Measurements from ENCODE around the gene POLR1G.
"Not testable (repeated sequence)": the region's sequence is repeated elsewhere in the genome, so short reads cannot be mapped to it uniquely, and the experiment has no call there.

The POLR1G gene

GRCh38 chr19:45395821-45396617 lies 10.4 kb upstream of the POLR1G start:
- DNase-seq (ENCODE audit: low read depth in 2 of 2), result no peak

DNA sequence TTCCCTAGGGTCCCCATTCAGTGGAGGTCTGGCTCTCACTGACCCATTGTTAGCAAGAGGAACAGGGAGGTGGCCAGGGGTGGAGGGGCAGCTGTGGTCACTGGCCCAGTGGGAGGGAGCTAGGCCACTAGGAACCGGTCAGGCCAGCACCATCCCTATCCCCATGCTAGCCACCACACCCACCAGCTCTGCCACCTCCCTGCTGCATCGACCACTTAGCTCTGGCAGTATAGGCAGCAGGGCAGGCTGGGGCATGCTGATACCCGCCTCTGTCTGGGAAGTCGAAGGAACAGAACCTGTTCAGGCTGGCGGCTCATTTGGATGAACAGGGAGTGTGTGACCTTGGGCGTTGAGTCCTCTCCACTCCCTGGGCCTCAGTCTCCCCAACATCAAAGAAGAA lies 6.3 kb upstream of the POLR1G start:
- no peak for DNase-seq (ENCODE audit: low read depth in 2 of 2)

DNA sequence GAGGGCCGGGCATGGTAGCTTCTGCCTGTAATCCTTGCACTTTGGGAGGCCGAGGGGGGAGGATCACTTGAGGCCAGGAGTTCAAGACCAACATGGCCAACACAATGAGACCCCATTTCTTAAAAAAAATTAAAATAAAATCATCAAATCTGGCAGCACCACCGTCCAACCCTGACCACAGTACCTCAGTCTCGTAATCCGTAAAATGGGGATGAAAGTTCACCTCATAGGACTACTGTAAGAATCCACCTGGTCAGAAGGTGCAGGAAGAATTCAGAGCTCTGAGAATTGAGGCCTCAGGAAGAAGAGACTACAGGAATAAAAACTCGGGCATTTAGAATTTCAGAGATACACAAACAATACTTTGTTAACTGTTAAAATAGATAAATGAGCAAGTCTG lies 4.6 kb upstream of the POLR1G start:
- DNase-seq (ENCODE audit: low read depth in 2 of 2), result no peak

DNA sequence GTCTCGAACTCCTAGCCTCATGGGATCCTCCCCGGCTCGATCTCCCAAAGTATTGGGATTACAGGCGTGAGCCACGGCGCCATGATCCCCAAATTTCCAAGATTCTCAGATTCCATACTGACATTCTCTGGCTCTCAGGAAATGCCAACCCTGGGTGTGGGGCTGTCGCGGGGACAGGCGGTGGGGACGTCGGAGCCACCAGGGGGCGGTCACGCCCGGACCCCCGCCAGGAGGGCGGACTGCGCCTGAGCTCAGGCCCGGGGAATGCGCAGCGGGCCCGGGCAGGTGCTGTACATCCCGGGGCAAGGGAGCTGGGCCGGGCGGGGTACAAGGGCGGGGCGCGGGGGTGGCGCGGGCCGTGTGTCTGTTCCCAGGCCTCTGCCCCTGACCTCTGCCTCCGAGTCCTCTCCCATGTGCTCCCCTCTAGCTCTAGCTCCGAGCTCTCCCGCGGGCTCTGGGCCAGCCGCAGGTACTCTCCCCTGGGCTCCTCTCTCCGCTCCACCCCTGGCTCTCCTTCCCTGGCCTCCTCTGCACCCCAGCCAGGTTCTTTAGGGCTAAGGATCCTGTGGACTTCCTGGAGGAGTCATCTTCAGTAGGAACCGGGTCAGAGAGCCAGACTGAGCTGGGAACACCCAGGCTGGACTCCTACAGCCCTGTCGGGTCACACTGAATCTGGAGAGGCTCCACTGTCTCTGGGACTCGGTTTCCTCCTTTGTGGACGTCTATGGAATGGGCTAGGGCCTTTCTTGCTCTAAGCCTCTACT lies 4.0 kb upstream of the POLR1G start:
- DNase-seq (ENCODE audit: low read depth in 2 of 2), result no peak

DNA sequence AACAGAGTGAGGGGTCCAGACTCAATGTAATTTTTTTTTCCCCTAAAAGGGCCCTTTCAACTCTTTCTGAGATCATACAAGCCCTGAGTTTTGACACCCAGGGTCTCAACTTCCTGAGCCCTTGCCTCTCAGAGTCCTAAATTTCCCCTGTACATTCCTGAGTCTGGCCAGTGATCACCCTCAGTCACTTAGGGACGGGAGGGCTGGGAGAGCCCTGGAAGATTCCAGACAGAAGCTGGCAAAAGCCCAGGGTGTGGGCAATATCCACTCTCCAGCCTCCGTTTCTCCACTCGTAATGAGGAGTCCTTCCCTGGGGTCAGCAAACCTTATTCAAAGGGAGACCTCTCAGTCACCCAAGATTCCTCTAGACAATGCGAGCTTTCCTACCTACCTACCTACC lies 3.2 kb upstream of the POLR1G start:
- DNase-seq (ENCODE audit: low read depth in 2 of 2), result no peak

DNA sequence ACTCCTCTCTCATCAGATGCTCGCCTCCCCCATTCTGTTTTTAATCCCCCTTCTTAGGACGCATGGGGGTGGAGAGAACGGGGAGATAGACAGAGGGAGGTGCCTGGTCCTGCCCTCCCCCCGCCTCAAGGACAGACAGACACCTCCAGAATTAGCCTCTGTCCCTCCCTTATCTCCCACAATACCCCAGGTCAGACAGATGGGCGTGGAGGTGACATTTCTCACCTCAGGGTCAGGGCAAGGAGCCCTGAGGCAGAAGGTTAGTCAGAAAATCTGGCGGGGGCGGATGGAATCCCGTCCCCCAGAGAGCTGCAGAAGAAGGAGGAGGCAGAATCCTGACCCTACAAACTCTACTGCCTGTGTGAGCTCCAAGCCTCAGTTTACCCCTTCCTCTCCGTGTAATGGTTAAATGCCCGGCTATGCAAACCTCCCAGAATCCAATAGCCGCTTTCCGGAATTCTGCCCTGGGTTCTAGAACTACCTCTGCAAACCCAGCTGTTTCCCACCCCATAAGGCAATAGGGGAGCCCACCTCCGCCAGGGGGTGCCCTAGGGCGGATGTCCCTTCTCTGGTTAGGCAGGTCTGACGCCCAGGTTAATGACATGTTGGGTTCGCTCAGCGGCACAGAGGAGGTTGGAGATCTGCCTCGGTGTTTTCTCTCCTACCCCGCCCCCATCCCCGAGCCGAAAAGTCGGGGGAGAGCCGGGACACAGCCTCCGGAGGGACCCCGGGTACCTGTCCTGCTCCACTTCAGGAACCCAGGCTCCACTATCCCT lies 2.5 kb upstream of the POLR1G start:
- peak in 1 of 2 donors; percentile 43 for DNase-seq (ENCODE audit: low read depth in 2 of 2)

- DNase-seq (ENCODE audit: low read depth in 2 of 2), result no peak
These were observed 1.6 kb upstream of the POLR1G start, which contains the start of gene PPP1R13L for GRCh38 chr19:45404557-45405434. Gene PPP1R13L, minus strand, starts transcription at chr19:45405069. Its CDS starts 6,751 bp downstream, at chr19:45398318.

GRCh38 chr19:45405435-45406225 lies 814 bp upstream of the POLR1G start:
- peak; percentile 73 to 76 for DNase-seq (ENCODE audit: low read depth in 2 of 2)

GRCh38 chr19:45407091-45407375 lies 589 bp downstream of the POLR1G start:
- no peak for DNase-seq (ENCODE audit: low read depth in 2 of 2)

GRCh38 chr19:45407585-45407984 lies 1.1 kb downstream of the POLR1G start:
- DNase-seq (ENCODE audit: low read depth in 2 of 2), result not testable (repeated sequence)

- DNase-seq (ENCODE audit: low read depth in 2 of 2), result no peak
These were observed 1.7 kb downstream of the POLR1G start for GRCh38 chr19:45408121-45408520.

- no peak for DNase-seq (ENCODE audit: low read depth in 2 of 2)
These were observed 2.5 kb downstream of the POLR1G start for GRCh38 chr19:45408830-45409556.

- DNase-seq (ENCODE audit: low read depth in 2 of 2), result no peak
These were observed 3.1 kb downstream of the POLR1G start for GRCh38 chr19:45409557-45409920.

DNA sequence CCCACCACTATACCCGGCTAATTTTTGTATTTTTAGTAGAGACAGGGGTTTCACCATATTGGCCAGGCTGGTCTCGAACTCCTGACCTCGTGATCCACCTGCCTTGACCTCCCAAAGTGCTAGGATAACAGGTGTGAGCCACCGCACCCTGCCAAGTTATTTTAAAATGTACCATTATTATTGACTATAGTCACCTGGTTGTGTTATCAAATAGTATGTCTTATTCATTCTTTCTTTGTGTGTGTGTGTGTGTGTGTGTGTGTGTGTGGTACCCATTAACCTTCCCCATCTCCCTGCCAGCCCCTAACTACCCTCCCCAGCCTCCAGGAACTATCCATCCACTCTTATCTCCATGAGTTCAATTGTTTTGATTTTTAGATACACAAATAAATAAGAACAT lies 3.9 kb downstream of the POLR1G start:
- DNase-seq (ENCODE audit: low read depth in 2 of 2), result not testable (repeated sequence)

DNA sequence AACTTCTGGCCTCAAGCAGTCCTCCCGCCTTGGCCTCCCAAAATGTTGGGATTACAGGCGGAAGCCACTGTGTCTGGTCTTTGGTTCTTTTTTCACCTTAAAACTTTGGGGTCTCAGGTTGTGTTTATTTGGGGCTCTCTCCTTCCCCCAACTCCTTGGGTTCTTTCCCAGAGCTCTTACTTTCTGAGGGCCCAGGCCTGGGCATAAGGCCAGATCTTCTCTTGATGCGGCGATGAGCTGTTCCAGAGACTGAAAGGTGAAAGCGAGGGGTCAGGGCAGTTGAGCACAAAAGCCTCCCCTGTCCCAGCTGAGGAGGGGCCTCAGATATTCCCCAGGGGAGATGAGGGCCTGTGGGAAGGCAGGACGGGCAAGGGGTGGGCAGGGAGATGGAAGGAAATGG lies 7.1 kb downstream of the POLR1G start:
- DNase-seq (ENCODE audit: low read depth in 2 of 2), result no peak

DNA sequence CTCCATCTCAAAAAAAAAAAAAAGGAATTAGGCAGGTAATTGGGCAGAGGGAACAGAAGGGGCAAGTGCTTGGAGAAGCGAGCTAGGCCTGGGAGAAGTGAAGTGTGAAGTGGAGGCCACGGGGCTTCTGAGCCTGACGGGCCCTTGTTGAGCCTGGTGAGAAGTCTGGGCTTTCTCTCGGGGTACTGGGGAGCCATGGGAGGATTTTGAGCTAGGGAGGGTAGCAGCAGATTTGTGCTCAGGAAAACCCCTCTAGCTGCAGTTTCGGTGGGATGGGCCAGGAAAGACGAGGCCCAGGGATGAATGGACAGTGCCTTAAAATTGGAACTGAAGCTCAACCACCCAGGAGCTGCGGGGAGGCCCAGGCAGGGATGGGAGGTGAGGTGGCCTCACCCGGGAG lies 8.0 kb downstream of the POLR1G start:
- no peak for DNase-seq (ENCODE audit: low read depth in 2 of 2)

- no peak for DNase-seq (ENCODE audit: low read depth in 2 of 2)
These were observed 10.7 kb downstream of the POLR1G start for GRCh38 chr19:45417151-45417550.

DNA sequence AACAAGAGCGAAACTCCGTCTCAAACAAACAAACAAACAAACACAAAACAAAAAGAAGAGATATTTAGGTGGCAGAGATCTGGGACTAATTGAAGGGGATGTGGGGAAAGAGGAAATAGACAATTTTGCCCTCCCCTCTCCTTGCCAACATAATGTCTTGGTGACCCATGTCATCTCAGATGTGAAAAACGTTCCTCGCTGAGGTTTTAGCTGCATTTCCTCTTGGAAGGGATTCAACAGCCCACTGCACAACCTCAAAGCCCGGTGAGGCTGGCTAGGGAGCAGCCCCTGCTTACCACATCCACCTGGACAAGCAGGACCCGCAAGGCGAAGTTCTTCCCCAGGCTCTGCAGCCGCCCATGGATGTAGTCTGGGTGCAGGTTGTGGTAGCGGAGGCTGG lies 12.4 kb downstream of the POLR1G start:
- DNase-seq (ENCODE audit: low read depth in 2 of 2), result no peak

DNA sequence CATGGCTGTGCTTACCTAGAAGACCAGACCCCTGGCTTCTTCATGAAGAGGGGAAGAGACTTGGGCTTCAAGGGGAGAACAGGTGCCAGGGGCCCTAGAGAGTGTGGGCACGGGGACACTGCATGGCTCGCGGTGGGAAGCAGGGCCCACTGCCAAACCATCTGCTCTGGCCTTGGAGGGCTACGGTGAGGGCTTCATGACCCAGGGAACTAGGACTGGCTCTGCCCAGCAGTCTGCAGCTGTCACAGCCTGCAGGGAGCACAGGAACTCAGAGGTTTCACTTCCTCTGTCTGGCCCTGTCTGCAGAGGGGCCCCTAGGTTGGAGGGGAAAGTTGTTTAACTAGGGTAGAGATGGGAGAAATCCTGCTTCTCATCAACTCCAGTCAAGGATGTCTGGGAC lies 13.0 kb downstream of the POLR1G start:
- no peak for DNase-seq (ENCODE audit: low read depth in 2 of 2)

DNA sequence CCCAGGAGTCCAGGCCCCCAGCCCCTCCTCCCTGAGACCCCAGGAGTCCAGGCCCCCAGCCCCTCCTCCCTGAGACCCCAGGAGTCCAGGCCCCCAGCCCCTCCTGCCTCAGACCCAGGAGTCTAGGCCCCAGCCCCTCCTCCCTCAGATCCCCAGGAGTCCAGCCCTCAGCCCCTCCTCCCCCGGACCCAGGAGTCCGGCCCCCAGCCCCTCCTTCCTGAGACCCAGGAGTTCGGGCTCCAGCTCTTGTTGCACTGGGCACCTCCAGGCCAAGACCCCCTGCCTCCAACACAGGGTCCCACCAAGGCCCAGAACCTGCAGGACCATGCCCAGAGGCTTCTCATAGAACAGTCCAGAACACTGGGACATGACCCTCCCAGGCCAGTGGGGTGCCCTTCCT lies 13.5 kb downstream of the POLR1G start:
- no peak for DNase-seq (ENCODE audit: low read depth in 2 of 2)

All from stimulated activated CD8-positive, alpha-beta memory T cell treated with anti-CD3 and anti-CD28 coated beads, Interleukin-7, amount 100 ng/mL, for 4 hours (primary cell).